PC-3 (cell line): Measurements from ENCODE around the gene KCNK3.

Experiments used
- EZH2 ChIP-seq: fragments of 300-600 bp; sonication (generic); IDR thresholded peaks from one replicate; pipeline ENCODE4 v1.6.1; 2017; ENCODE audit warnings: antibody characterized with exemption, mild to moderate bottlenecking, low read length; ENCODE audit not compliant: unreplicated experiment
- EZH2phosphoT487 ChIP-seq: fragments of 300-600 bp; sonication (generic); IDR thresholded peaks from 2 replicates; pipeline ENCODE4 v1.6.1; 2018; ENCODE audit warnings: mild to moderate bottlenecking, antibody characterized with exemption, low read length, borderline replicate concordance
- TF ChIP-seq, protein P1 (sequence below): fragments of 300-600 bp; sonication (generic); conservative IDR thresholded peaks from 2 replicates; pipeline ENCODE4 v1.5.1; 2017; ENCODE audit warnings: antibody characterized with exemption, low read depth, mild to moderate bottlenecking, low read length

DNA sequence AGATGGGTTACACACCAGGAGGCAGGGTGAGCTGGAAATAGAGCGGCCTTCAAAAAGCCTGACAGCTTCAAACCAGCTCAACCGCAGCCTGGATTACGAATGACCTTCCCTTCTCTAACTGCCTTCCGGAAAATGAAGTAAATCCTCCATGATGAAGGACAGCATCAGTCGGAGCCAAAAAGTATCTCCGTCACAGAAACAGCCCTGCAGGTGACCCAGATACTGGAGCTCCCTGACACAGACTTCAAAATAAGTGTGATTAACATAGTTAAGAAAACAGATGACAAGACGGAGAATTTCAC is 41.1 kb upstream of the KCNK3 start:
- TF ChIP-seq, protein P1, sequence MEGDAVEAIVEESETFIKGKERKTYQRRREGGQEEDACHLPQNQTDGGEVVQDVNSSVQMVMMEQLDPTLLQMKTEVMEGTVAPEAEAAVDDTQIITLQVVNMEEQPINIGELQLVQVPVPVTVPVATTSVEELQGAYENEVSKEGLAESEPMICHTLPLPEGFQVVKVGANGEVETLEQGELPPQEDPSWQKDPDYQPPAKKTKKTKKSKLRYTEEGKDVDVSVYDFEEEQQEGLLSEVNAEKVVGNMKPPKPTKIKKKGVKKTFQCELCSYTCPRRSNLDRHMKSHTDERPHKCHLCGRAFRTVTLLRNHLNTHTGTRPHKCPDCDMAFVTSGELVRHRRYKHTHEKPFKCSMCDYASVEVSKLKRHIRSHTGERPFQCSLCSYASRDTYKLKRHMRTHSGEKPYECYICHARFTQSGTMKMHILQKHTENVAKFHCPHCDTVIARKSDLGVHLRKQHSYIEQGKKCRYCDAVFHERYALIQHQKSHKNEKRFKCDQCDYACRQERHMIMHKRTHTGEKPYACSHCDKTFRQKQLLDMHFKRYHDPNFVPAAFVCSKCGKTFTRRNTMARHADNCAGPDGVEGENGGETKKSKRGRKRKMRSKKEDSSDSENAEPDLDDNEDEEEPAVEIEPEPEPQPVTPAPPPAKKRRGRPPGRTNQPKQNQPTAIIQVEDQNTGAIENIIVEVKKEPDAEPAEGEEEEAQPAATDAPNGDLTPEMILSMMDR = no peak
- TF ChIP-seq EZH2 (no peak), EZH2phosphoT487 (no peak)
